ENCODE measurements around the gene ZDHHC12. TPM values are rescaled to one million over a fixed set of nuclear protein-coding genes. Genes with fewer than 3 reads are reported as not detected.

ZDHHC12 gene
- polyA plus RNA-seq, 2 of the 4 experiments (the other 2 are of a cell fraction) = 37.6 to 75.7 TPM

- peaks cover 34% of the 10 kb centered on the region for H3K4me1 ChIP-seq
- peak overlapping the region; percentile 91 for H3K4me2 ChIP-seq
- ChIA-PET POLR2A (interaction anchor here (0.8 to 2.2 kb wide), 6 partner anchors 8 to 49 kb away, joined by 3 to 24 read pairs (median 5); partner anchors contain the start of gene DYNC2I2), CTCF (interaction anchor here (0.7 to 2.5 kb wide), 4 partner anchors 18 to 51 kb away, joined by 3 to 13 read pairs (median 6); partner anchors contain the start of gene PKN3)
- WGBS (ENCODE audit: missing lambda C conversion rate) = 2% methylated on average over 15 of the region's 15 CpGs
- DNase-seq (ENCODE audit: low read depth in 1 of 2, low spot score in 1 of 2) = peak; percentile 85 to 90
- TF ChIP-seq E2F6 (IDR thresholded peaks at IDR 0.05; ENCODE audit: borderline replicate concordance, low read depth) (peak; percentile 17; the same call in 1 of the 2 replicates), EHF (CRISPR knock-in tag; IDR thresholded peaks at IDR 0.05) (no peak), BCL3 (IDR thresholded peaks at IDR 0.05) (0 out of 3 replicates have a peak, but pooled peaks have one; percentile 45), MAX (IDR thresholded peaks at IDR 0.05) (peak; percentile 47), USF2 (IDR thresholded peaks at IDR 0.05) (peak; percentile 85), POLR2A (IDR thresholded peaks at IDR 0.05; ENCODE audit: low read length) (peak; percentile 85), NPAS2 (CRISPR knock-in tag; IDR thresholded peaks at IDR 0.05; ENCODE audit: borderline replicate concordance) (no peak), JUN (IDR thresholded peaks at IDR 0.05) (peak in 1 of 2 experiments; percentile 54; a peak in 2 of 5 replicates), ELK1 (IDR thresholded peaks at IDR 0.05; ENCODE audit: low read depth, low read length) (no peak)
- no peaks in the 10 kb centered on the region for H3K9me3 ChIP-seq
- peak overlapping the region; percentile 69 for H3K4me3 ChIP-seq
- no peak for FAIRE-seq
- peak overlapping the region; percentile 97 to 98 for H3K27ac ChIP-seq
- ATAC-seq = peak; percentile 65 to 84
Observed at GRCh38 chr9:128684325-128685199, 39.4 kb downstream of the ZDHHC12 start.

GRCh38 chr9:128684065-128684324 lies 39.9 kb downstream of the ZDHHC12 start:
- no peak for DNase-seq (ENCODE audit: low read depth in 1 of 2, low spot score in 1 of 2)
- H3K27ac ChIP-seq = peak overlapping the region; percentile 97 to 98
- H3K4me1 ChIP-seq = peaks cover 34% of the 10 kb centered on the region
- ATAC-seq = peak; percentile 10 to 19; a peak in 4 of 6 replicates
- 0% methylated on average over 3 of the region's 3 CpGs for WGBS (ENCODE audit: missing lambda C conversion rate)
- H3K9me3 ChIP-seq = no peaks in the 10 kb centered on the region
- peak overlapping the region; percentile 69 for H3K4me3 ChIP-seq
- H3K4me2 ChIP-seq = peak overlapping the region; percentile 91
- CTCF ChIA-PET = interaction anchor here (0.7 to 2.5 kb wide), 3 partner anchors 18 to 48 kb away, joined by 4 to 13 read pairs (median 8); partner anchors contain the start of gene PKN3
- no peak for FAIRE-seq
- POLR2A ChIA-PET = interaction anchor here (0.8 to 2.2 kb wide), 6 partner anchors 8 to 49 kb away, joined by 3 to 24 read pairs (median 5); partner anchors contain the start of gene DYNC2I2
- TF ChIP-seq JUNB (IDR thresholded peaks at IDR 0.05) (no peak), MYC (IDR thresholded peaks at IDR 0.05; ENCODE audit: borderline replicate concordance, low read length) (no peak), HMGXB4 (CRISPR knock-in tag; IDR thresholded peaks at IDR 0.05; ENCODE audit: borderline replicate concordance) (no peak), HOXB13 (CRISPR knock-in tag; IDR thresholded peaks at IDR 0.05; ENCODE audit: low read depth) (no peak), POLR2A (IDR thresholded peaks at IDR 0.05; ENCODE audit: low read length) (no peak), RAD21 (conservative IDR thresholded peaks at IDR 0.05 in 1 of 2, IDR thresholded peaks at IDR 0.05 in 1 of 2) (no peak), HEYL (CRISPR knock-in tag; IDR thresholded peaks at IDR 0.05) (no peak), TFCP2L1 (CRISPR knock-in tag; IDR thresholded peaks at IDR 0.05) (no peak), CTCF (IDR thresholded peaks at IDR 0.05) (no peak), HOXA7 (CRISPR knock-in tag; IDR thresholded peaks at IDR 0.05) (no peak), BCL3 (IDR thresholded peaks at IDR 0.05) (no peak), SREBF2 (IDR thresholded peaks at IDR 0.05) (no peak), NFE2L2 (conservative IDR thresholded peaks at IDR 0.05; ENCODE audit: low read length) (no peak), HDAC2 (IDR thresholded peaks at IDR 0.05) (no peak), ELK1 (IDR thresholded peaks at IDR 0.05; ENCODE audit: low read depth, low read length) (no peak), PHF8 (IDR thresholded peaks at IDR 0.05; ENCODE audit: borderline replicate concordance, low read depth) (no peak)
